Neural cell (in vitro differentiated cells): ENCODE measurements around the gene E2F3. TPM values are rescaled to one million over a fixed set of nuclear protein-coding genes. Genes with fewer than 3 reads are reported as not detected.

ENCODE experiments used
- H2AFZ ChIP-seq: fragments of 200-600, 300-800 bp; sonication (generic), shearing (Covaris generic); 2 replicates; pipeline ENCODE4 v1.6.0; 2014; ENCODE audit warnings: low read depth, mild to moderate bottlenecking, antibody characterized with exemption, low read length, moderate library complexity
- H3F3A ChIP-seq: fragments of 200-600 bp; shearing (Covaris generic); 2 replicates; pipeline ENCODE4 v1.6.1; 2016; ENCODE audit warnings: mild to moderate bottlenecking, moderate library complexity, mixed read lengths, antibody characterized with exemption, low read length; ENCODE audit not compliant: insufficient read depth, poor library complexity, severe bottlenecking
- H3K27ac ChIP-seq: fragments of 200-600, 300-800 bp; sonication (generic), shearing (Covaris generic); 2 replicates; pipeline ENCODE4 v1.5.1; 2014; ENCODE audit warnings: mild to moderate bottlenecking, low read length, moderate library complexity
- H3K27me3 ChIP-seq: fragments of 300-800, 200-600 bp; sonication (generic), shearing (Covaris generic); 2 replicates; pipeline ENCODE4 v1.6.0; 2014; ENCODE audit warnings: mild to moderate bottlenecking, low read depth, low read length, moderate library complexity; ENCODE audit not compliant: insufficient read depth
- H3K36me3 ChIP-seq: fragments of 300-800, 200-600 bp; sonication (generic), shearing (Covaris generic); 2 replicates; pipeline ENCODE4 v1.5.1; 2014; ENCODE audit warnings: mild to moderate bottlenecking, antibody characterized with exemption, low read length, moderate library complexity; ENCODE audit not compliant: insufficient read depth
- H3K4me2 ChIP-seq: fragments of 300-800, 200-600 bp; sonication (generic), shearing (Covaris generic); 2 replicates; pipeline ENCODE4 v1.6.0; 2014; ENCODE audit warnings: mild to moderate bottlenecking, low read length
- H3K4me3 ChIP-seq: fragments of 300-800, 200-600 bp; sonication (generic), shearing (Covaris generic); 2 replicates; pipeline ENCODE4 v1.5.1; 2014; ENCODE audit warnings: mild to moderate bottlenecking, low read length, moderate library complexity
- H3K79me2 ChIP-seq: fragments of 200-600 bp; shearing (Covaris generic); replicated peaks from 2 replicates; pipeline ENCODE4 v1.6.0; 2014; ENCODE audit warnings: mild to moderate bottlenecking, low read length, moderate library complexity; ENCODE audit not compliant: insufficient read depth
- H3K9ac ChIP-seq: fragments of 300-800, 200-600 bp; sonication (generic), shearing (Covaris generic); 2 replicates; pipeline ENCODE4 v1.6.1; 2016; ENCODE audit warnings: mild to moderate bottlenecking, low read length, mixed read lengths
- H3K9me2 ChIP-seq: fragments of 200-600 bp; shearing (Covaris generic); 2 replicates; pipeline ENCODE4 v1.6.1; 2016; ENCODE audit warnings: mild to moderate bottlenecking, low read length, mixed read lengths; ENCODE audit not compliant: insufficient read depth
- H3K9me3 ChIP-seq: fragments of 200-600, 300-800 bp; sonication (generic), shearing (Covaris generic); 2 replicates; pipeline ENCODE4 v1.6.1; 2016; ENCODE audit warnings: mild to moderate bottlenecking, mixed run types, low read length, moderate library complexity, mixed read lengths
- H4K20me1 ChIP-seq: fragments of 200-600 bp; shearing (Covaris generic); 2 replicates; pipeline ENCODE4 v1.6.1; 2016; ENCODE audit warnings: mild to moderate bottlenecking, mixed run types; ENCODE audit not compliant: insufficient read depth
- EP300 ChIP-seq: fragments of 450-650 bp; conservative IDR thresholded peaks from 2 replicates; pipeline ENCODE4 v1.6.1; 2014; ENCODE audit warnings: antibody characterized with exemption, mild to moderate bottlenecking, moderate library complexity; ENCODE audit not compliant: poor library complexity, severe bottlenecking
- EZH2 ChIP-seq: fragments of 200-600, 300-800 bp; shearing (Covaris generic), sonication (generic); IDR thresholded peaks from 2 replicates; pipeline ENCODE4 v1.6.1; 2014; ENCODE audit warnings: antibody characterized with exemption, low read length, borderline replicate concordance, mild to moderate bottlenecking; ENCODE audit not compliant: insufficient read depth, poor library complexity, severe bottlenecking
- MXI1 ChIP-seq: fragments of 450-650 bp; conservative IDR thresholded peaks from 2 replicates; pipeline ENCODE4 v1.6.1; 2014; ENCODE audit warnings: antibody characterized with exemption, mild to moderate bottlenecking; ENCODE audit not compliant: poor library complexity, severe bottlenecking
- POLR2AphosphoS5 ChIP-seq: IDR thresholded peaks from 2 replicates; pipeline ENCODE4 v1.6.1; 2012
- RAD21 ChIP-seq: fragments of 450-650 bp; conservative IDR thresholded peaks from 2 replicates; pipeline ENCODE4 v1.6.1; 2014; ENCODE audit warnings: antibody characterized with exemption, mild to moderate bottlenecking, moderate library complexity
- SMC3 ChIP-seq: fragments of 450-650 bp; conservative IDR thresholded peaks from 2 replicates; pipeline ENCODE4 v1.6.1; 2014; ENCODE audit warnings: antibody characterized with exemption, mild to moderate bottlenecking, moderate library complexity; ENCODE audit not compliant: poor library complexity
- TAF1 ChIP-seq: IDR thresholded peaks from 2 replicates; pipeline ENCODE4 v1.6.1; 2012; ENCODE audit warnings: low read depth
- polyA plus RNA-seq: library from polyadenylated mRNA; depleted of rRNA; stranded (reverse); fragments of >200 nt; gene quantifications from 2 replicates; pipeline ENCODE4 v1.2.3, GENCODE V29; 2014
- small RNA-seq, 3 experiments: library from RNA; depleted of rRNA; stranded (forward); fragments of <200 nt; gene quantifications; one replicate each; pipeline ENCODE3, GENCODE V24; 2012
- TF ChIP-seq, protein P1 (sequence below): fragments of 450-650 bp; IDR thresholded peaks from 2 replicates; pipeline ENCODE4 v1.5.1; 2014; ENCODE audit warnings: antibody characterized with exemption, mild to moderate bottlenecking, moderate library complexity; ENCODE audit not compliant: poor library complexity, severe bottlenecking
- TF ChIP-seq, protein P2 (sequence below): IDR thresholded peaks from 2 replicates; pipeline ENCODE4 v1.6.1; 2012; ENCODE audit warnings: borderline replicate concordance

Gene E2F3
- polyA plus RNA-seq, 1 donor from 2014 or later: 4.8 TPM

DNA sequence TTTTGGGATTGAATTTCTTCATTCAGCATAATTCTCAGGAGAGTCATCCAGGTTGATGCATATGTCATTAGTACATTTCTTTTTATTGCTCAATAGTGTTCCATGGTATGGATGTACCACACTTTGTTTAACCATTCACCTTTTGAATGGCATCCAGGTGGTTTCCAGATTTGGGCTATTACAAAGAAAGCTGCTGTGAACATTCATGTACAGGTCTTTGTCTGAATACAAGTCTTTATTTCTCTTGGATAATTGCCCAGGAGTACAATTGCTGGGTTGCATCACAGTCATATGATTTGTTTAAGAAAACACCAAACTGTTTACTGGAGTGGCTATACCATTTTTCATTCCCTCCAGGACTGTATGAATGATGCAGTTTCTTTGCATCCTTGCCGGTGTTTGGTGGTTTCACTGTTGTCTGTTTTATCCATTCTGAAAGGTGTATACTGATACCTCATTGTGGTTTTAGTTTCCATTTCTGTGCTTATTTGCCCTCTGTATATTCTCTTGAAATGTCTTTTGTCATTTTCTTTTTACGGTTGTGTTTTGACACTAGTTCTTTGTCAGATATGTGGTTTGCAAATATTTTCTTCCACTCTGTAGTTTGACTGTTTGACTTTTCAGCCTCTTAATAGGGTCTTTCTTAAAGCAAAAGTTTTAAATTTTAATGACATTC, 141.4 kb downstream of the E2F3 start:
- Histone ChIP-seq H3K36me3 (no peaks in the 10 kb centered on the region), H3K4me2 (no peak overlapping the region), H3K79me2 (peaks cover 10% of the 10 kb centered on the region), H2AFZ (no peak overlapping the region), H3K4me3 (no peak overlapping the region), H4K20me1 (no peaks in the 10 kb centered on the region), H3K27ac (no peak overlapping the region), H3K27me3 (no peaks in the 10 kb centered on the region), H3F3A (no peaks in the 10 kb centered on the region), H3K9me3 (no peaks in the 10 kb centered on the region), H3K9ac (no peak overlapping the region), H3K9me2 (no peaks in the 10 kb centered on the region)
- TF ChIP-seq TAF1 (no peak), EP300 (no peak), POLR2AphosphoS5 (no peak), MXI1 (no peak), EZH2 (no peak), SMC3 (no peak), RAD21 (no peak)
- TF ChIP-seq, protein P1, sequence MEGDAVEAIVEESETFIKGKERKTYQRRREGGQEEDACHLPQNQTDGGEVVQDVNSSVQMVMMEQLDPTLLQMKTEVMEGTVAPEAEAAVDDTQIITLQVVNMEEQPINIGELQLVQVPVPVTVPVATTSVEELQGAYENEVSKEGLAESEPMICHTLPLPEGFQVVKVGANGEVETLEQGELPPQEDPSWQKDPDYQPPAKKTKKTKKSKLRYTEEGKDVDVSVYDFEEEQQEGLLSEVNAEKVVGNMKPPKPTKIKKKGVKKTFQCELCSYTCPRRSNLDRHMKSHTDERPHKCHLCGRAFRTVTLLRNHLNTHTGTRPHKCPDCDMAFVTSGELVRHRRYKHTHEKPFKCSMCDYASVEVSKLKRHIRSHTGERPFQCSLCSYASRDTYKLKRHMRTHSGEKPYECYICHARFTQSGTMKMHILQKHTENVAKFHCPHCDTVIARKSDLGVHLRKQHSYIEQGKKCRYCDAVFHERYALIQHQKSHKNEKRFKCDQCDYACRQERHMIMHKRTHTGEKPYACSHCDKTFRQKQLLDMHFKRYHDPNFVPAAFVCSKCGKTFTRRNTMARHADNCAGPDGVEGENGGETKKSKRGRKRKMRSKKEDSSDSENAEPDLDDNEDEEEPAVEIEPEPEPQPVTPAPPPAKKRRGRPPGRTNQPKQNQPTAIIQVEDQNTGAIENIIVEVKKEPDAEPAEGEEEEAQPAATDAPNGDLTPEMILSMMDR: no peak
- TF ChIP-seq, protein P2, sequence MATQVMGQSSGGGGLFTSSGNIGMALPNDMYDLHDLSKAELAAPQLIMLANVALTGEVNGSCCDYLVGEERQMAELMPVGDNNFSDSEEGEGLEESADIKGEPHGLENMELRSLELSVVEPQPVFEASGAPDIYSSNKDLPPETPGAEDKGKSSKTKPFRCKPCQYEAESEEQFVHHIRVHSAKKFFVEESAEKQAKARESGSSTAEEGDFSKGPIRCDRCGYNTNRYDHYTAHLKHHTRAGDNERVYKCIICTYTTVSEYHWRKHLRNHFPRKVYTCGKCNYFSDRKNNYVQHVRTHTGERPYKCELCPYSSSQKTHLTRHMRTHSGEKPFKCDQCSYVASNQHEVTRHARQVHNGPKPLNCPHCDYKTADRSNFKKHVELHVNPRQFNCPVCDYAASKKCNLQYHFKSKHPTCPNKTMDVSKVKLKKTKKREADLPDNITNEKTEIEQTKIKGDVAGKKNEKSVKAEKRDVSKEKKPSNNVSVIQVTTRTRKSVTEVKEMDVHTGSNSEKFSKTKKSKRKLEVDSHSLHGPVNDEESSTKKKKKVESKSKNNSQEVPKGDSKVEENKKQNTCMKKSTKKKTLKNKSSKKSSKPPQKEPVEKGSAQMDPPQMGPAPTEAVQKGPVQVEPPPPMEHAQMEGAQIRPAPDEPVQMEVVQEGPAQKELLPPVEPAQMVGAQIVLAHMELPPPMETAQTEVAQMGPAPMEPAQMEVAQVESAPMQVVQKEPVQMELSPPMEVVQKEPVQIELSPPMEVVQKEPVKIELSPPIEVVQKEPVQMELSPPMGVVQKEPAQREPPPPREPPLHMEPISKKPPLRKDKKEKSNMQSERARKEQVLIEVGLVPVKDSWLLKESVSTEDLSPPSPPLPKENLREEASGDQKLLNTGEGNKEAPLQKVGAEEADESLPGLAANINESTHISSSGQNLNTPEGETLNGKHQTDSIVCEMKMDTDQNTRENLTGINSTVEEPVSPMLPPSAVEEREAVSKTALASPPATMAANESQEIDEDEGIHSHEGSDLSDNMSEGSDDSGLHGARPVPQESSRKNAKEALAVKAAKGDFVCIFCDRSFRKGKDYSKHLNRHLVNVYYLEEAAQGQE: no peak

Small RNA genes lying within 50 kb of the gene (small RNA-seq; reads per million reads assigned to genes)
- 0 to 1.2 (median 0) reads per million in 3 experiments for gene RF00019
- 0 reads per million in 3 experiments for gene RNU6-141P

Other genes starting within 250 kb of the E2F3 start
- not detected in 2 replicates for gene MBOAT1, start 189.4 kb upstream of the E2F3 start, polyA plus RNA-seq
- gene CDKAL1, start 132.6 kb downstream of the E2F3 start, polyA plus RNA-seq: 10.7 and 11.2 TPM in 2 replicates